ENCODE results near the gene TRUB1. TPM values are rescaled to one million over a fixed set of nuclear protein-coding genes. Genes with fewer than 3 reads are reported as not detected.

The TRUB1 gene
- total RNA-seq, 3 donors from 2014 or later, result 14.9 to 27.8 (median 18.0) TPM

DNA sequence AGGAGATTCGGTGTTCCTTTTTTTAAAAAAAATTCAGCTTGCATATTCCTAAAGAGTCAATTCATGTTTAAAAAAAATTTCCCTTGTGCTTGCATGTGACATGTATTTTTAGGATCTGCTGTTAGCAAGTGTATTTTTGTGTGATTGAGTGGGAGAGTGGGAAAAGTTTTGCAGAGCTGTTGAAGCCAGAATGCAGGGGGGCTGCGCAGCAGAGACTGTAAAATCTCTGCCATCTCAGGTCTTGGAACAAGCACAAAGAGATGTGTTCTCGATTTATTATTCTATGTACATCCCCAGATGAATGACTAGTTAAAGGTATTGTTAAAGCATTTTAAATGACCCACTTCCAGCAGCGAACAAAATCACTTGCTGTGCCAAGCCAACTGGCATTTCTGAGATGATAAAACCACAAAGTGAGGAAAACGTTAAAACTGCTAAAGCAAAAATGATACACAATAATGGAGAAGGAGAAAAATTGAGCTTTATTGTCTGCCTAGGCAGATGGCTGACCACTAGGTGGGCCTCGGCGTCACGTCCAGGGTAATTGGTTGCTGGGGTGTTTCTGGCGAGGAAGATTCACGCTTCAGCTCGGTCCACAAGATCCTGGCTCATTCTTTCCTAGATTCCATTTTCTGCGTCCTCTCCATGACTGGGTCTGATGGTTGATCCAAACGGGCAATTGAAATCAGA lies 88.2 kb downstream of the TRUB1 start:
- no peaks in the 10 kb centered on the region for H3K4me1 ChIP-seq
- H3K27me3 ChIP-seq, result no peaks in the 10 kb centered on the region
- no peak for TF ChIP-seq POLR2AphosphoS5 (IDR thresholded peaks at IDR 0.05)
- no peak for TF ChIP-seq POLR2A (IDR thresholded peaks at IDR 0.05)
- TF ChIP-seq, protein P1, sequence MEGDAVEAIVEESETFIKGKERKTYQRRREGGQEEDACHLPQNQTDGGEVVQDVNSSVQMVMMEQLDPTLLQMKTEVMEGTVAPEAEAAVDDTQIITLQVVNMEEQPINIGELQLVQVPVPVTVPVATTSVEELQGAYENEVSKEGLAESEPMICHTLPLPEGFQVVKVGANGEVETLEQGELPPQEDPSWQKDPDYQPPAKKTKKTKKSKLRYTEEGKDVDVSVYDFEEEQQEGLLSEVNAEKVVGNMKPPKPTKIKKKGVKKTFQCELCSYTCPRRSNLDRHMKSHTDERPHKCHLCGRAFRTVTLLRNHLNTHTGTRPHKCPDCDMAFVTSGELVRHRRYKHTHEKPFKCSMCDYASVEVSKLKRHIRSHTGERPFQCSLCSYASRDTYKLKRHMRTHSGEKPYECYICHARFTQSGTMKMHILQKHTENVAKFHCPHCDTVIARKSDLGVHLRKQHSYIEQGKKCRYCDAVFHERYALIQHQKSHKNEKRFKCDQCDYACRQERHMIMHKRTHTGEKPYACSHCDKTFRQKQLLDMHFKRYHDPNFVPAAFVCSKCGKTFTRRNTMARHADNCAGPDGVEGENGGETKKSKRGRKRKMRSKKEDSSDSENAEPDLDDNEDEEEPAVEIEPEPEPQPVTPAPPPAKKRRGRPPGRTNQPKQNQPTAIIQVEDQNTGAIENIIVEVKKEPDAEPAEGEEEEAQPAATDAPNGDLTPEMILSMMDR (IDR thresholded peaks at IDR 0.05), result no peak
- H3K4me3 ChIP-seq, result no peak overlapping the region
- no peaks in the 10 kb centered on the region for H3K9me3 ChIP-seq
- no peak overlapping the region for H3K27ac ChIP-seq
- no peak for DNase-seq (ENCODE audit: low spot score in 2 of 2)
- intact Hi-C loops (cut with DNase I; ENCODE audit: low total_unique reads), result no loop called here
- H3K36me3 ChIP-seq, result no peaks in the 10 kb centered on the region

DNA sequence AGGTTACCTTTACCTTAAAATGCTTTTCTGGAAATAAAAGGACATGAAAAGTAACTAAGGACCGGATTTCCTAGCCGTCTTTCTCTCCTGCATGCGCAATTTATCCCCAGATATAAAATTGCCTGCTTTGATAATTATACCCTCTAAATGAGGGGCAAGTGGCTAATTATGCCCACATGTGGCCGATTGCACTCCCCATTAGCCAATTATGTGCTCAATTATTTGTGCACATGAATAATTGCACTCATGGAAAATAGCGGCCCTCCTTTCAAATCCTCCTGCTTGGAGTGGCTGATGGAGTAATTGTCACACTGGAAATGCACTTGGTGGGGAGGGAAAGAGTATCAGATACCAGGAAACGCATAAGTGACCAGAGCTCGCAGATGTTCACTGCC lies 88.7 kb downstream of the TRUB1 start:
- Histone ChIP-seq H3K4me1 (no peaks in the 10 kb centered on the region), H3K27me3 (no peaks in the 10 kb centered on the region), H3K9me3 (no peaks in the 10 kb centered on the region), H3K36me3 (no peaks in the 10 kb centered on the region), H3K27ac (no peak overlapping the region), H3K4me3 (no peak overlapping the region)
- TF ChIP-seq POLR2A (IDR thresholded peaks at IDR 0.05) (no peak), POLR2AphosphoS5 (IDR thresholded peaks at IDR 0.05) (no peak)
- TF ChIP-seq, protein P1 (IDR thresholded peaks at IDR 0.05), result no peak
- intact Hi-C loops (cut with DNase I; ENCODE audit: low total_unique reads), result no loop called here
- DNase-seq (ENCODE audit: low spot score in 2 of 2), result no peak

Other genes with a start within 250 kb of the TRUB1 start
- 10 to 100 TPM; 28.2 to 32.3 (median 31.0) TPM for gene FHIP2A, start 116.4 kb upstream of the TRUB1 start, total RNA-seq
- gene ATRNL1, start 155.2 kb downstream of the TRUB1 start, total RNA-seq, result 10 to 100 TPM in 1 of 3 donors, 1 to 10 TPM in 1, under 1 TPM in 1; 0.16 to 11.4 (median 2.9) TPM

Data from breast epithelium (tissue), 4 donors.